Suppressor macrophage treated with lipopolysaccharide for 1 hour (primary cell): Measurements from ENCODE around the gene BARX1.
A peak's percentile ranks its signal among the peaks of the same experiment; 100 is the strongest.
"Not testable (repeated sequence)": the region's sequence is repeated elsewhere in the genome, so short reads cannot be mapped to it uniquely, and the experiment has no call there.

ENCODE experiments used
- DNase-seq, 3 donors: peaks; one replicate each; pipeline ENCODE4 v3.0.0-alpha.2; 2020 to 2022

The BARX1 gene

DNA sequence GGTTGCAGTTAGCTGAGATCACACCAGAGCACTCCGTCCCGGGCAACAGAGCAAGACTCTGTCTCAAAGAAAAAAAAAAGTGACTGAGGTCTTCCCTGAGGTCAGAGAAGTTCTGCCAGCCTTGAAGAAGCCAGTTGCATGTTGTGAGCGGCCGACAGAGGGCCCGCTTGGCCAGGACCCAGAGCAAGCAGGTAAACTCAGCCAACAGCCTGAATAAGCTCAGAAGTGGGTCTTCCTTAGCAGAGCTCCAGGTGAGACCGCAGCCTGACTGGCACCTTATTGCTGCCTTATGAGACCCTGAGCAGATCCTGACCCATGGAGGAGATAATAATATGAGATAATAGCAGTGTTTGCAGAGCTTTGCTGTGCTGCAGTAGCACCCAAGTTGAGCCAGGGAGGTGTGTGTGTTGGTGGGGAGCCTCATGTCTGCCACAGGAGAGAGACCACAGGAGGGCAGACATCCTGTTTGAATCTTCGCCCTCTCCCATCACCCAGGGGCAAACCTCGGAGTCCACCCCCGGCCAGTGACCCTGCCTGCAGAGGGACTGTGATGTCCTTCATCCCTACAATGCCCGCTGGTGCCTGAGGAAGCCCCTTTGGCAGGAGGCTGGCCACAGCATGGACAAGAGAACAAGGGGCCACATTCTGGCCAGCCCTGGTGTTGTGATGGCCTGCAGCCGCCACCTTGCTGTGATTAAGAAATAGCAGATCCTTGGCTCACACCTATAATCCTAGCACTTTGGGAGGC, 10.8 kb upstream of the BARX1 start:
- no peak for DNase-seq

DNA sequence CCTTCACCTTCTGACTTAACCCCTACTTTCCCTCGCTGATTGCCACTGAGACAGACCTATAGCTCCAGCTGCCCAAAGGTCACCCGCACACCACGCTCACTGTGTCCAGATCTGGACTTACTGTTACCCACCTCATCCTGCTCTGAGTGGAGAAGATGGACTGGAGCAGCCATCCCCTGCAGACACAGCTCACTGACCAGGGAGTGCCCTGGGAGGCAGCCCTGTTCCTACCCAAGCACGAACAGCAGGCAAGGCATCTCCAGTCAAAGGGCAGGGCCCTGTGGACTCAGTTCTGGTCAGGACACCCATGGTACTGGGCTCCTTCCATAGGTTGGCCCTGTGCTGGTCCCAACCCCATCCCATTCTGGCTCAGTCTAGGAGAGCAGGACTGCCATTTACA, 9.5 kb upstream of the BARX1 start:
- no peak for DNase-seq

DNA sequence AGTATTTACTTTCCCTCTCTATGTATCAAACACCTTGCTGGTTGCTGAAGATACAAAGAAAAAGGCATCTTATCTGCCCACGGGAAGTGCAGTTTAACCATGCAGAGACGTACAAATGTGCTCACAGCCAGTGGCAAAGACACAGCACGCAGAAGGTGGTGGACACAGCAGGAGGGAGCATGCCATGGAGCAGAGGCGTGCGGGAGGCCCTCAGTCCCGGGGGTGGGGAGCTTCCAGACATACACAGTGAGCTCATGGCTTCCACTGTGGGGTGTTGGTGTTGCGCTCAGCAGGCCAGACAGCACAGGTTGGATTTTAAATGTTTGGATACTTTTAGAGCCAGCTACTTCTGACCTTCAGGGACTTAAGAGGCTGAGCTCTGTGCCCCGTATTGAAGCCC, 8.8 kb upstream of the BARX1 start:
- no peak for DNase-seq

DNA sequence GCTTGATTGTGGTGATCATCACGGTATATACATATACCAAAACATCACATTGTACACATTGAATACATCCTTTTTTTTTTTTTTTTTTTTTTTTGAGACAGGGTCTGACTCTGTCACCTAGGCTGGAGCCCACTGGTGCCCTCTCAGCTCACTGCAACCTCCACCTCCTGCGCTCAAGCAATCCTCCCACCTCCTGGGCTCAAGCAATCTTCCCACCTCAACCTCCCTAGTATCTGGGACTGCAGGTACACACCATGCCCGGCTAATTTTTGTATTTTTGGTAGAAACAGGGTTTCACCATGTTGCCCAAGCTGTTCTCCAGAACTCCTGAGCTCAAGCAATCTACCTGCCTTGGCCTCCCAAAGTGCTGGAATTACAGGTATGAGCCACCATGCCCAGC, 8.3 kb upstream of the BARX1 start:
- DNase-seq = not testable (repeated sequence)

DNA sequence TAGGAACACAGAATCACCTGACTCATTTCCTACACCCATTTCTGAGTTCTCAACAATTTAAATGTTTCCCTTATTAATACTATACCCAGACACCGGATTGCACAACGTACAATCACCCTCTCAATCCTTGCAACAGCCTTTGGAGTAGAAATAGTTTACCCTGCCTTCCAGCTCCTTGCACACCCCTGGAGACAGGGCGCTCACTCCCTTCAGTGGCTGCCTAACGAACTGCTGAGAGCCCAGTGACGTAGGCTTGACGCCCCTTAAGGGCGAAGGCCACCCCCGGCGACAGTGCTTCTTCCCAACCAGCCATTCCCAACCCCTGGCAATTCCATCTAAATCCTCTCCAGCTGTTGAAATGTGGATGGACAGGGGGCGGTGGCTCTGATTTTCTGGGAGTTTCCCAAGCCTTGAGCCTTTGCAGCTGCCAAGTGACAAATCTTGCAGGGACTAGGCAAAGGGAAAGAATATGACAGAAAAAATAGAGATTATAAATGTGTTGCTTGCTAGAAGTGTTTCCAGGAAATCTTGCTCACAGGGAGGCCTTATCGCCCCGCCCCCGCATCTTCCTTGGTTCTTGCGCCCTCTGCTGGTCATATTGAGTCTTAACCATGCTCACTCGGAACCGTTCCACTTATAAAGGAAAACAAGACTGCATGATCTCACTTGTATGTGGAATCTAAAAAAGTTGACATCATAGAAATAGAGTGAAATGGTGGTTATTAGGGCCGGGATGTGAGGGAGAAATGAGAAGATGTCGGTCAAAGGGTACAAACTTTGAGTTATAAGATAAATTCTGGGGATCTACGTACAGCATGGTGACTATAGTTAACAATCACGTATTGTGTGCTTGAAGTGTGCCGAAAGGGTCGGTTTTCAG, 7.6 kb upstream of the BARX1 start:
- peak; percentile 93 to 96 (median 94) for DNase-seq

DNA sequence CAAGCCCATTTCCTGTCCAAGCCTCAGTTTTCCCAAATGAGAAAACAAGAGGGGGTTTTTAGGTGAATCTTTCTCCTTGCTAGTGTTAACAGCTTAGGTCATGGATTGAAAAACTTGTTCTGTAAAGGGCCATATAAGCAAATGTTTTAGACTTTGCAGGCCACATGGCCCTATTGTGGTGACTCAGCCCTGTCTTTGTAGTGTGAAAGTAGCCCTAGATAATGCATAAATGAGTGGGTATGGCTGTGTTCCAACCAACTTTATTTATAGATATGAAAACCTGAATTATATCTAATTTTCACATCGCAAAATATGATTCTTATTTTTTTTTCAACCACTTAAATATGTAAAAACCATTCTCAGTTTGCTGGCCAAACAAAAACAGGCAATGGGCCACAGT, 6.9 kb upstream of the BARX1 start:
- no peak for DNase-seq

DNA sequence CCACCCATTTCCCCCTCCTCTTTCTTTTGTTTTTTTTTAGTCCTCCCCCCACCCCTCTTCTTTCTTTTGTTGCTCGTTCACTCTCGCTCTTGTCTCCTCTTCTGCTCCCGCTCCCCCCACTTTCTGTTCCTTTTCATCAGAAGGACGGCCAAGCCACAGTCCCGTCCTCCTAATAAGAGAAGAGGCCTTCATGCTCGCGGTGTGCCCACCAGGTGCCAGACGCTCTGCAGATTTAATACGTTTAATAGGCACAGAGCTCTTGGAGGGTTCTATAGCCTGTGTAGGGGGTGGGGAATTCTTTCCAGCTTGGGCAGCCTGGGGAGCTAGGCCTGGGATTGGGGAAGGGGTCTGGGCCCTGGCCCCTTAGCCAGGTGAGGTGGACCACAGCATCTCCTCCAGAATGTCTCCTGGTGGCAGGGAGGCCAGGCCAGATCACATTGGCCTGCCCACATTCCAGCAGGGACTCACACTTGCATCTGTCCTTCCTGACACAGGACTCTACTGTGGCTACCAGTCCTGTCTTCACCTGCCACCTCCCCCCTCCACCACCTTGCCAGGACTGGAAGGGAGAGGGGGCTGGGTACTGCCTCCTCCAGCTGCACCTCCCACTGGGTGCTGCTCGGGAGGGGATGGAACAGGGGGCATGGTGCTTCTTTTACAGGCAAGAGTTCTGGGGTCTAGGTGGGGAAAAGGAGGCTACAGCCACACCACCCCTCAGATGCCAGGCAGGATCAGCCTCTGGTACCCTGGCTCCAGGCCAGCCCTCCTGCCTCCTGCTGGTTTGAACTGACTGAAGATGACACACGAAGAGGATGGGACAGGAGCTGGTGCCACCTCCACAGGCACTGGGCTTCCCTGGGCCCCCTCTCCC, 6.1 kb upstream of the BARX1 start:
- no peak for DNase-seq

DNA sequence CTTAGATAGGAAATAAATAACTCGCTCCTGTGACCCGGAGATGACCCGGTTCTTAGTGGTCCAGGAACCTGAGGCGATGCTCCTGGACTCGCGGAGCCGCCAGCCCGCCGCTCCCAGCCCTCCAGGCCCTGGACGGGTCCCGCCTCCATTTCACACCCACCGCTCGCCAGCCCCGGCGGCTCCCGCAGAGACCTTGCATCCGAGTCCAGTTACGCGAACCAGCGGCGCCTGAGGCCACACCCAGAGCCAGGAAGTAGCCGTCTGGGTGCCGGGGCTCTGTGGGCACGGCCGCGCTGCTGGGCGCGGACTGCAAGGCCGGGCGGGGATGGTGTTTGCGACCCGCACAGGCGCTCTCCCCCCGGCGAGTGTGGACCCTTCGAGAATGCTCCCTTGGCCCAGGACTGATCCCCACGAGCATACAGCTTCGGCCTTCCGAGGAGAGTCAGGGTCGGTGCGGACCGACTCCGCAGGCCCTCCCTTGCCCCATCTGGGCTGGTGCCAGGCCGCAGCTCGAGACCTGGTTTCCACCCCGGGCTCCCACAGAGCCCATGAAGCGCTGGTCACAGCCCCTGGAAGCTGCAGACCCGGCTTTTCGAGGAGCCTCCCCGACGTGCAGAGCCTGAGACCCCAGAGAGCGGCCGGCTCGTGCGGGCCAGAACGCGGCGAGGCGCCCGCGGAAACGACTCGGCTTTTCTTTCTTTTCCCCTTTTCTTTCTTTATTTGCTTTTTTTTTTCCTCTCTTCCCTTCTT, 5.2 kb upstream of the BARX1 start:
- no peak for DNase-seq

DNA sequence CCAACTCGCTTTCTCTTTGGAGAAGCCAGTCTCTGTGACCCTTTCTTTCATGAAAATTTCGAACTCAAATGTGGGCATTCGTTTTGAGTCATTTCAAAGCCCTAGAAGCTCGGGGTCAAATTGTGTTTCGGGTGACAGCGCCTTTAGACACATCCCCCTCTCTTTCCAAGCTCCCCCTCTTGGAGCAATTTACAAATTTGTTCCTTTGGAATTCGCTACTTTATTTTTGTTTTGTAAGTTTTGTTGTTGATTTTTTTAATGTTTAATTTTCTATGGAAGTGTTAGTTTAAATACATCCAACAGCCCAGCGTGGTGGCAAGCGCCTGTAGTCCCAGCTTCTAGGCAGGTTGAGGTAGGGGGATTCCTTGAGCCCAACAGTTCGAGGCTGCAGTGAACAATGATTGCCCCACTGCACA, 4.6 kb upstream of the BARX1 start:
- no peak for DNase-seq

DNA sequence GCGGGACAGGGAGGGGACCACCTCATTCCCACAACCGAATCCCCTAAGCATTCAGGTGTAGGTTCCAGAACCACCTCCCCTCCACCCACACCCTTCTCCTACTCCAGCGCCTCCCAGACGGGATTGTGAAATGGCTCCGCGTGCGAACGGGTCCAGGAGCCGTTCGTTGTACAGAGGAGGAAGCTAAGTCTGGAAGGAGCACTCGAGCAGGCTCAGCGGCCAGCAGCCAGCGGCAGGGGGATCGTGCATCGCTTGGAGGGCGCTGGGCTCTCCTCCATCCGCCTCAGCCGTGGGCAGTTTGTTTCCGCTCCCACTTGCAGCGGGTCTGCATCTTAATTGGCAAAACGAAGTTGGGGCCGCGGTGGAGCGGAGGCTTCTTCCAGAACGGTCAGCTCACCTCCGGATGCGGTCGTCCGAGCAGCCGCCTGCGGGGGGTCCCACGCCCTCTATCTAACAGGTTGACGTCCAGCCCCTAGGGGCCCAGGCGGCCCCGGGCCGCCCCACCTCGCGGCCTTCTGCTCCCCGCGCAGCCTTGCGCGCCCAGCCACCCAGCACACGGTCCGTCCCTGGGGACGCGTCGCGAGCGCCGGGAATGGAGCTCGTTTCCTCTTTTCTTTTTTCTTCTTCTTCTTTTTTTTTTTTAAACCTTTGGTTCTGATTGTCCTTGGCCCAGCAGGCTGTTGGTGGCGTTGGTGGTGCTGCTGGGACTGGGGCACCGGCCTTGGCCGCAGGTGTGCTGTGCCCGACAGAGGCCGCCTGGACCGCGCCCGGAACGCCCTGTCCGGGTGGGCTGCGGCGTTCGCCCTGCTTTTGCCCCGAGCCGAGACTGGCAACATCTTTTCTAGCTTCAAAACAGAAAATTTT, 3.9 kb upstream of the BARX1 start:
- peak; percentile 41 to 57 (median 52) for DNase-seq

DNA sequence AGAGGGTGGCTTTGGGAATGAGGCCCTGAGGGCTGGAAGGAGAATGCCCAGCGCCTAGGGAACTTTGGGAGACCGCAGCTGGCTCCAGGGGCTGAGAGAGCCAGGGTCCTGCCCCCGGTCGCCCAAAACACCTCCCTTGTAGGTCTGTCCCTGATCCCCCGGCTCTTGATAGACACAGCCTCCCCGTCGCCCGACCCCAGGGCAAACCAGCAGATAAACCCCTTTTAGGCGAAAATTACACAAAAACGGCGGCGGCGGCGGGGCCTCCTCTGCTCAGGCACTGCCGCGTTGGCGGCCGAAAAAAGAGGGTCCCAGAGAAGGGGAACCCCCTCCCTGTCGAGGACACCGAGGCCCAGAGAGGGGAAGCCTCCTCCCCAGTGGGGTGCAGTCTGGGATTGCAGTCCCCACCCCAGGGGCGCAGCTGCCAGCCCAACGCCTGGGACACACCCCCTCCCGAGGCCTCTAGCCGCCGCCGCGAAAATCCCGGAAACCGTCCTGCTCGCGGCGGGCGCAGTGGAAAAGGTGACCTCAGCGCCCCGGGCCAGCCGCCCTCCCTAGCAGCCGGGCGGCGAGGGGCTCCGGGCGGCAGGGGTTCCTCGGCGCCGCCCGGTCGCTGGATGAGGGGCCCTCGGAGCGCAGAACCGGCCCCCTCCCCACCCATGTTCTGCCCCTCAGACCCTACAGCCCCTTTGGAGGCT, 3.1 kb upstream of the BARX1 start:
- DNase-seq = peak in 2 of 3 donors; percentile 42 to 61

DNA sequence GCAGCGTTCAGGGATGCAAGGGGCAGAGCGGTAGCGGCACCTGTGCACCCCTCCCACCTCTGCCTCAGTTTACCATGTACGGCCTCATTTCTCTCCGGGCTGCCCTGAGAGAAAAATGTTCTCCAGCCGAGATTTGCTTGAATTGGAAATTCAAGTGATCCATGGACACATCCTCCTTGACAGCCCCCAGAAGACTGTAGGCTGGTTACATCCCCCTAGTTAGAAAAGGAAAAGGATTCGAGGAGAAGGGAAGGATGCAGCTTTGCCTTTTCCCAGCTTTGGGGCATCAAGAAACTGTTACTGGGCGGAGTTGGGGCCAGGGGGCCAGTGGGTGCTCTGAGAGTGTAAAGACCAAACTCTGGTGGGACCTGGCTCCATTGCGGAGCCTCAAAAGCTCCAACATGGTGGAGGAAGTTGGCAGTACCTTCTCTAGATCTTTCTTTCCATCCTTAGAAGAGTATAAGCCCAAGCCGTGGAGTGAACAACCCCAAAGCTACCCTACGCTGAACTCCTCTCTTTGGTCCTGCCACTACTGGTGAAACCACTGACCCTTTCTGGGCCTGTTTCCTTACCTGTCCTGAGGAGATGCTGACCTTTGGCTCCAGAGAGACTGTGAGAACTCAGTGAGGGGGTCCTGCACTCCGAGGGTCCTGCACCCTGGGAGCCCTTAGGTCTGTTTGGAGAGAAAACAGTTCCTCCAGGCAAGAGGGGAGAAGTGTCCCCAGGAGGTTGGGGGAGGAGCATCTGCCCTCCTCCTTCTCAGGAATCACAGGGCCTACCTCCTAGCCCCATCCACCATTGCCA, 1.0 kb upstream of the BARX1 start:
- DNase-seq = no peak

DNA sequence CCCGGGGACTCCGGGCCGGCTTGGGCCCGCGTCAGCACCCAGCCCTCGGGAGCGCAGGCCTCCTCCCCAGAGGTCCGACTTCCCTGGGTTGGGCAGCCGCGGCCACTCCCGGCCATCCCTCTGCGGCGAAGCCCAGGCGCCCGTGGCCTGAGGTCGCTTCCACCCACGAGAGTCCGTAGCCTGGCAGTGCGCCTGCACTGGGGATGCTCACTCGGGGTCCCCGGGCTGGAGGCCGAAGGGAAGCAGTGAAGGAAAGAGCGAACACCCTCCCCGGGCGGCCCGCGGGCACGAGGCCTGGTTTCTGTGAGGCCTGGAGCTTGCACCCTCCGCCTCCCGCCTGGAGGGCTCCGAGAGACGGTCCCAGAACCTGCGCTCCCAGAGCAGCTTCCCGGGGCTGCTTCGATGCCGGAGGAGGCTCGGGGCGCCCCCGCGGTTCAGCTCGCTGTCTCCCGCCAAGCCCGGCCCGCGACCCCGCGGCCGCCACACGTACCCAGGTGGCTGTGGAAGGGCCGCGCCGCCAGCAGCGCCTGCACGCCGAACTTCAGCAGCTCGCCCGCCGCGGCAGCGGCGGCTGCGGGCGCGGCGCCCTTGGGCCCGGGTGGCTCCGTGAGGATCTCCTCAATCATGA, 607 bp downstream of the BARX1 start:
- DNase-seq = no peak

DNA sequence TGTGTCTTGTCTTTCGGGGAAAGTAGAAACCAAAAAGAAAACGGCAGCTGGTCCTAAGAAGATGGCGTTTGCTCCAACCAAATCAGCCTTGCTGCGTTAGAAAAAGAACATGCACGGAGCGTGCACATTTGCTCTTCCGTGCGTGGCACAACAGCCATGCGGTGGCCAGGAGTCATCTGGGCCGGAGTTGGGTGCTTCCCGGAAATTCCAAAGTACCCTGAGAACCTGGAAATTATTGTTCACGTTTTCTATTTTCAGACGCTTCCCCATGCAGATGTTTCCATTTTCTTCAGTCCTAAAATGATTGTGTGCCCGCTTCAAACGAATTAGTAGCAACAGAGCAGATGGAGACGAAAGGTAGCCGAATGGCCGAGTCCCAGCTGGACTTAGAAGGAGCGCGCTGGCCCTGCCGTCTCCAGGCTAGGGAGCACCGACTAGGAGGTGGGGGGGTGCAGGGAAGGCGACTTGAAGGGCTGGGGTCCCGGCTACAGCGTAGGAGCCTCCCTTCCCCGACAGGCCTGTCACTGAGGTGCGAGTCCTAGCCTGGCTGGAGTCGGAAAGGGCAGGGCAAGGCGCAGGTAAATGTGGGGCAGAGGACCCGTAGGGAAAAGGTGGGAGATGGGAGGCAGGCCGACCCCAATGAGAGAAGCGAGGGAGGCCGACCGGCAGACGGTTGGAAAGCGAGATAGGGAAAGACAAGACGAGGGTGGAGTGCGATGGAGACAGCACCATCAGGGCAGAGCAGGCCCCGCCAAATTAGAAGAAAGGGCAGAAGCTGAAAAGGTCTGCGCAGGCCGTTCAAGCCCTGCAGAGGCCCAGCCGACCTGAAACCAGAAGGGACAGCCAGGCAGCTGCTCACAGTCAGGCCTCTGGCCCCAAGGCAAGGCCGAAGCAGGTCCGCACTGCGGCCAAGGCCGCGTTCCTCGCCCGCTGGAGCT, 1.4 kb downstream of the BARX1 start:
- DNase-seq = no peak

DNA sequence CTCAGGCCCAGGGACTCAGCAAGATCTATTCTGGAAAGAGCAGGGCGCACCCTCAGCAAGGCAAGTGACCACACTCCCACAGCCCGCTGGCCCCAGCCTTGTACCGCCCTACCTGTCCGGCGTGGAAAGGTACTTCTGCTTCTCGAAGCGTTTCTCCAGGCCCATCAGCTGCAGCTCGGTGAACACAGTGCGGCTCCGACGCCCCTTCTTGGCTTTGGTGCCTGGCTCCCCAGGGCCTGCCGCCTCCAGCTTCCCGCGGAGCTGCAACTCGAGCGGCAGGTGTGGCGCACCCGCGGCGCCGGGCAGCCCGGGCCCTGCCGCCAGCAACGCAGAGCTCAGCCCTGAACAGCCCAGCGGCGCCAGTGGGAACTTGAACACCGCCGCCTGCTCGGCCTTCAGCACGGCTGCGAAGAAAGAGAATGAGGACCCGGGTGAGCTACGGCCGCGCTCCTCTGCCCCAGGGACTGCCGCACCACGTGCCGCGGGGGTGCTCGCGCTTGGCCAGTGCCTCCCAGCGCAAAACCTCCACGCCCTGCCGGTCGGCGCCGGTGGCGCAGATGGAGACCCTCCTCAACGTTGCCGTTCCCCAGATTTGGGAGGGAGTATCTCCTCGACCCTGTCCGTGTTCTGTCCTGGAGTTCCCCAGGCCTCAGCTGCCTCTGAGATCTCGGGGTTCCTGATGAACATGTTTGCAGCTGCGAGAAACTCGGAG, 2.2 kb downstream of the BARX1 start:
- DNase-seq = no peak

DNA sequence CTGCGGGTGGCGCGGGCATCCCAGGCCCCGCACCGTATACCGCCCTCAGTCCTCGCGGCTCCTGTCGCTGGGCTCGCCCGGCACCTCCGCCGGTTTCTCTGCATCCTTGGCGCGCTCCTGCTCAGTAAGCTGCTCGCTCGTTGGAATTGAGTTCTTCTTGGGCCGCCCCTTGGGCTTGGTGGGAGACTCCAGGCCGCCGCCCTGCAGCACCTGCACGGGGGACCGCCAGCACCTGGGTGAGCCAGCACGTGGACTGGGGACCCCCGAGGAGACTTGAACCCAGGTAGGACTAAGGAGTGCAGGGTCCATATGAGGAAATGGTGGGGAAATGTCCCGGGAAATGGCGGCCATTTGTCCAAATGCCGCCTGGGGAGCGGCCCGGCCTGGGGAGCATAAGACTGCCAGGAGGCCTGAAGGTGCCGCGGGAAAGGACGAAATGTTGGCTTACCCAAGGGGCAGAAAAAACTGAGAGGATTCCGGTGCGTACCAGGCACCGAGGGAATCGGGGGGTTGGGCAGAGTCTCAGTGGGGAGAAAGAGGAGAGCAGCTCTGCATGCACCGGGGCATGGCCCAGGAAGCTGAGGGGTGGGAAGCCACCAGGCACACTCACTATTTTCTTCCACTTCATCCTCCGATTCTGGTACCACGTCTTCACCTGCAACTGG, 2.9 kb downstream of the BARX1 start:
- DNase-seq = no peak

DNA sequence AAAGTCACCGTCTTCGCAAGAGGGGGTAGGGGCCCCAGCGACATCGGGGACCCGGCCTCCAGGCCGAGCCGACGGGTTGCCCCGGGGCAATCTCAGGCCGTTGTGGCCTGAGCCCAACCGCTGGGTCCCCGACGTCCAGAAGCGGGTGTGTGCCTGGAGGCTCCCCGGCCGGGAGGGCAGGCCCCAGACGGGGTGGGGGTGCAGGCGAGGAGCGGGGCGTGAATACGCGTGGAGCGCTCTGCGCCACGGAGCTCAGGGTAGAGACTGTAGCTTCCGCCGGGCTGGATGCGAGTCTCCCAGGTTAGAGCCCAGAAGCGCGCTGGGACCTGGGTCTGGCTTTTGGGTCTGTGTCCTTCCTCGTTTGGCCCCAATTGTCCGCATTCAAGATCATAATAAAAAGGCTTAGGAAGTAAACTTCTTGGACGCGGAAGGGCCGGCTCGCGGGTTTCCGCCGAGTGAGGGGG, 3.5 kb downstream of the BARX1 start:
- no peak for DNase-seq
